Cardiac fibroblast (primary cell): ENCODE data around the gene CDRT4.

Experiments used
- DNase-seq, 2 donors: peaks; one replicate each; pipeline versions ENCODE4 v3.0.0 to v3.0.0-alpha.2; 2010; ENCODE audit warnings: low read depth in 2 of 2
- H3K4me3 ChIP-seq, 2 donors: replicated peaks in 1 of 2; 1 replicate in 1 of 2; 2 replicates in 1 of 2; pipeline ENCODE4 v1.5.1; 2011; ENCODE audit warnings: low read depth in 2 of 2, low read length in 2 of 2, mild to moderate bottlenecking in 2 of 2, moderate library complexity in 1 of 2
- TF ChIP-seq, protein P1 (sequence below): IDR thresholded peaks from one replicate; pipeline ENCODE4 v1.5.1; 2011; ENCODE audit warnings: low read depth, mild to moderate bottlenecking, low read length, inconsistent platforms

Gene CDRT4

GRCh38 chr17:15436473-15437302 is 30.7 kb downstream of the CDRT4 start:
- peak; percentile 70 to 82 for DNase-seq

DNA sequence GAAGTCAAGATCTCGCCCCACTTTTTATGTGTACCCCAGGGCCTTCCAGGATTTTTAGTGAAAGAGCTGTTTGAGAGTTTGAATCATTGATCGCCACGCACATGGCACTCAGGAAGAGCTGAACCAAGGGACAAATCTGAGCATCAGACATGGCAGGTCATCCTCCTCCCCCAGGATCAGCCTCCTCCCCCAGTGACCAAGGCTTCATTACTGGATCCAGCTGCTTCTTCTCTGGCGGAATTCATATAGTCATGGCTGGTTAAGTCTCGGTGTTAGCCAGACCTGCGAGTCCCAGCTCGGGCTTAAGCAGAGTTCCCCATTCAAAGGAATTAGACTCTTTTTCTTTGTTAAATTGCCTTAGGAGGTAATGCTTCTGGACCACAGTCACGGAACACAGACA is 32.5 kb downstream of the CDRT4 start:
- TF ChIP-seq, protein P1, sequence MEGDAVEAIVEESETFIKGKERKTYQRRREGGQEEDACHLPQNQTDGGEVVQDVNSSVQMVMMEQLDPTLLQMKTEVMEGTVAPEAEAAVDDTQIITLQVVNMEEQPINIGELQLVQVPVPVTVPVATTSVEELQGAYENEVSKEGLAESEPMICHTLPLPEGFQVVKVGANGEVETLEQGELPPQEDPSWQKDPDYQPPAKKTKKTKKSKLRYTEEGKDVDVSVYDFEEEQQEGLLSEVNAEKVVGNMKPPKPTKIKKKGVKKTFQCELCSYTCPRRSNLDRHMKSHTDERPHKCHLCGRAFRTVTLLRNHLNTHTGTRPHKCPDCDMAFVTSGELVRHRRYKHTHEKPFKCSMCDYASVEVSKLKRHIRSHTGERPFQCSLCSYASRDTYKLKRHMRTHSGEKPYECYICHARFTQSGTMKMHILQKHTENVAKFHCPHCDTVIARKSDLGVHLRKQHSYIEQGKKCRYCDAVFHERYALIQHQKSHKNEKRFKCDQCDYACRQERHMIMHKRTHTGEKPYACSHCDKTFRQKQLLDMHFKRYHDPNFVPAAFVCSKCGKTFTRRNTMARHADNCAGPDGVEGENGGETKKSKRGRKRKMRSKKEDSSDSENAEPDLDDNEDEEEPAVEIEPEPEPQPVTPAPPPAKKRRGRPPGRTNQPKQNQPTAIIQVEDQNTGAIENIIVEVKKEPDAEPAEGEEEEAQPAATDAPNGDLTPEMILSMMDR: no peak
- DNase-seq: no peak

More at GRCh38 chr17:15436473-15437302, 30.7 kb downstream of the CDRT4 start:
- H3K4me3 ChIP-seq: no peak overlapping the region
- TF ChIP-seq, protein P1: peak; percentile 36

DNA sequence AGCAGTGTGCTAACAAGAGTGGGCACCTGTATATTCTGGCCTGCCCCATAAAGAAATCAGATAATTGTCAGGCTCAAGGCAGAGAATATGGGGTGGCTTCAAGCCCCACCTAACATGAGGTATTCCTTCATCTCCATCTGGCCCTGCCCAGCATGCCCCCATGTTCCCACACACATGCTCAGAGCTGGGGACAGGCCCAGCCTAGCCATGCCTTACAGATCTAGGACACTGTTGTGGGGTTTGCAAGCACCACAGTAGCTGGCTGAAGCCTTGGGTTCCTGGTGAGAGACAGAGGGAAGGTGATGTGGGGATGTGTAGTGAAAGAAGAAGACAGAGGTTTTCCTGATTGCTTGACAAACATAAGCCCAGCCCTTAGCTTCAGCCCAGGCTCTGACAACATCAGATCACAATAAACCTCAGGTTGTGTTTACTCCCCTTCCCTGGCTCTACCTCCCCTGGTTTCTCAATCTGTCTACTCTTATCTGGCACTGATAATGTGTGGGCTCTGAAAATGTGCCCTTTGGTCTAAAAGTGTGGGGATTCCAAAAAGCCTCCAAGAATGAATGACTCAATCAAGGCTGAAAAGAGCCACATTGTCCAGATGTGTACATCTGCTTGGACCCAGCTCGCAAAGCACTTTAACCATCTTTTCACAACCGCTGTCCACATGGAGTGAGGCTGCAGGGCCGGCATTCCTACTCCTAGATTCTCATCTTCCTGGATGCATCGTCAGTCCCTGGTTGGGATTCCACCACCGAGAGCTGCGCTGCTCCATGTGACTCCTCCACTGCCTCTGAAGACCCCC is 34.4 kb downstream of the CDRT4 start:
- H3K4me3 ChIP-seq: no peak overlapping the region
- TF ChIP-seq, protein P1: no peak
- peak; percentile 18 to 83 for DNase-seq

More for the DNA sequence above, 32.5 kb downstream of the CDRT4 start:
- no peak overlapping the region for H3K4me3 ChIP-seq

DNA sequence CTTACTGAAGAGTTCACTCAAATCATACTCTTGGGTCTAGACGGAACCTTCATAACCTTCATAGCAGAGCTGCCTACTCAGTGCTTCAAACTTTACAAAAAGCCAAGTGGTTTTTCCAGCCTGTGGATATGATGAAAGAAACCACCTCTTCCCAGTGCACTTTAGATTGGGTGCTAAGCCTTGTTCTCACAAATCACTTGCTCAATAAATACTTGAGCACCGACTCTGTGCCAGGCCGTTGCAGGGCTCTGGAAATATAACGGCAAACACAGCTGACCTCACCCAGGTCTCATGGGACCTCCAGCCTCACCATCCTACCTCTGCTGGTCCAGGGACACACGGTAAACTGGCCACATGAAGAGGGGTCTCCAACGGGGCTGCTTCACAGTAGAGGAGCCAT is 35.7 kb downstream of the CDRT4 start:
- TF ChIP-seq, protein P1: no peak
- no peak overlapping the region for H3K4me3 ChIP-seq
- DNase-seq: no peak

- H3K4me3 ChIP-seq: no peak overlapping the region
- TF ChIP-seq, protein P1: no peak
- no peak for DNase-seq
These were observed 36.2 kb downstream of the CDRT4 start for GRCh38 chr17:15431196-15431595.

GRCh38 chr17:15424521-15424920 is 42.9 kb downstream of the CDRT4 start:
- no peak for DNase-seq
- H3K4me3 ChIP-seq: no peak overlapping the region
- TF ChIP-seq, protein P1: no peak
